Hypothalamus (tissue), 51 donors: ENCODE measurements around the gene IQSEC1.
A peak's percentile ranks its signal among the peaks of the same experiment; 100 is the strongest.

Experiments used
- DNase-seq, 51 donors: peaks; one replicate each; lab custom pipeline; 2025; lab: John Stamatoyannopoulos, UW

Gene IQSEC1

DNA sequence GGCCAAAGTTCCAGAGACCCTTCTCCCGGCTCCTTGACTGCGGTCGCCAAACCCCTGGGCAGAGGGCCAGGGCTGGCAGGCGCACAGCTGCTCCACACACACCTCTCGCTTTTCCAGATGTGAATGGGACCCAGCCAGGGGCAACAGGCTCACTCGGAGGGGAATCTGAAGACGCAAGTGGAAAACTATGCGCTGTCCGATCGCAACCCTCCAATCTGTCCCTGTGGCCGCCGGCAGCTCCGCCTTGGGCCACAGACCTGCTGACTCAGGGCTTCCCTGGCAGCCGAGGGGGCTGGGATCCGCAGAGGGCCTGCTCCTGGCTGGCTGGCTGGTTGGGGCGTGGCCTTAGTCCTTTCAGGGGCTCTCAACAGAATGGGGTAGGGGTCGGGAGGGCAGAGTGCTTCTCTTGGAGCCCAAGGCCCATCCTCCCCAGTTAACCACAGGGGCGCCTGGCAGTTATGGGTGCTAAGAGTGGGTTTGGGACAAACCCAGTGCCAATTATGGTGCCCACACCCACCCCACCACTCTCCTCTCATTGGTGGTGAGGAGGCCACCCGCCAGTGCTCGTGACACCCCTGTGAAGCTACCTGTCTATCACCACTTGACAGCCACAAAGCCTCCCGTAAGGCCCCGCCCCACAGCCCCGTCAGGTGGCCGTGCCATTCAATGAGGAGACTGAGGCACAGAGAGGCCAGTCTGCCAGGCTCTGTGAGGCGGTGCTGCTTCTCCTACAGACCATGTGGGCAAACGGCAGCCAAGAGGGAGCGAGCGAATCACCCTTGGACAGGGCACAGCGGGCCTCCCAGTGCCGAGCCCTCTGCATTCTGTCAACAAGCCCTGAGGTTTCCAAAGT is 53.8 kb downstream of the IQSEC1 start:
- peak in 23 of 51 donors; percentile 26 to 62 (median 46) for DNase-seq

DNA sequence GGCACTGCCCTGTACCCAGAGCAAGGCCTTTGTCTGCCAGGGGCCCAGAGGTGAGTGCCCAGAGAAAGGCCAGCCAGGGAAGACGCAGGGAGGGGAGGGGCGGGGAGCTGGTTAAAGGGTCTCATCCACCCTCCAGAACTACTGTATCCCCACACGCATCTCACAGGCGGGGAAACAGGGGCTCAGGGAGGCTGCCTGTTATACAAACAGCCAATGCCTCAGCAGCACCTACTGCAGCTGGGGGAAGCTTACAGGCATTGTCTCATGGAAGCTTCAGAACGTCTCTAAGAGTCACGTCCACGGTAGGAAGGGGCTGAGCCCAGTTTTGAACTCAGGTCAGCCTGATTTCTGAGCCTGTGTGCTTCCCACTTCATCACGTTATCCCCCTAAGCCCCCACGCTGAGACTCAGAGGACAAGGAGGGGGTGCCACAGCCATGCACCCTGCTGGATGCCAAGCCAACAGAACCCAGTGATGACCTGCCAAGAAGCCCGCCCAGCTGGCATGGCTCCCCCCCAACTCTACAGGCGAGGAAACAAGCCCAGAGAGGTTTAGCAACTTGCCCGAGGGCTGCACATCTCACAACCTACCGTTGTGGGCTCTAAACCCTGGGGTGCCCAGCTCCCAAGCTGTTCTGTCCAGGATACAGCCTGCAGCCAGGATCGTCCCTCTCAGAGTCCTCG is 54.5 kb downstream of the IQSEC1 start:
- DNase-seq: peak in 9 of 51 donors; percentile 26 to 59 (median 48)

DNA sequence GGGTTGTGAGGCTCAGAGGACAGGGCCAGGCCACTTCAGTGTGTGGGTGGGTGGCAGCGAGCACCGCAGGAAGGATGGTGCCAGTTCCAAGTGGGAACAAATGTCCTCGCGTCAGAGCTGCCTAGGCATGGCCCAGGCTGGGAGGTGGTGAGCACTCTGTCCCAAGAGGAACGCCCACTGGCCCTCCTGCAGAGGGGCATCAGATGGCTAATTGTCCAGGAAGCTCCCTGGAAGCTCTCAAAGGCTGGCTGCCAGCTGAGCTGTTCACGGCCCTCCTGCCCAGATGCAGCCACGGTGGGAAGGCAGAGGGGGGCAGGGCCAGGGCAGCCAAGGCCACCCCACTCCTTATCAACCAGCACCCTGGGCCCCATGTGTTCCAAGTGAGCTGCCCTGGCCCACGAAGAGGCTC is 55.2 kb downstream of the IQSEC1 start:
- peak in 5 of 51 donors; percentile 35 to 49 (median 43) for DNase-seq

DNA sequence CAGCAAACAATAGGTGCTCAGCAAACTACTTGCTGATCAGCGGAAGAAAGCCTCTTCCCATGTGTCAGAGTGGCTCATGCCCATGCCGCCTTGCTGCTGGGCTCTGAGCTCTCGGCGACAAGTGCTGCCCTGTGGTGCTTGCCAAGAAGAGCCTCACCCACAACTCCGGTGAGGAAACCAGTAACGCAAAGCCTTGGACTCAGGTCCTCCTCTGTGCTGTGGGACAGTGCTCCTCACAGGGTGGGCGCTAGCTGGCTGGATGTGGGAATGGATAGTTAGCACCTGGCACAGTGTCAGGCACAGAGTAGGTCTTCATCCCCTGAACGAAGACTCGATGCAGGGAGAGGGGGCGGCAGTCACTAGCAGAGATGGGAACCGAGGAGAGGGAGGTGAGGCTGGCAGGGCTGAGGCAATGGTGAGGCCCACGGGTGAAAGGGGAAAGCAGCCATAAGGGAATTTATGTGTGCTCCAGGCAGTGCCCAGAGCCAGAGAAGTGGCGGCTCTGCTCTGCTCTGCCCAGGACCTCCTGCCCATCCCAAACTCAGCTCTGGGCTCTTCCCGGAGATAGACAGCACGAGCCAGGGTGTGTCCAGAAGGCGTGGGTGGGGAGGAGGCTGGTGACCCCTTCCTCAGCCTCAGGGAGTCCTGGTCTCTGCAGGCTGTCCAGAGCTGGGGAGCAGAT is 55.7 kb downstream of the IQSEC1 start:
- no peak for DNase-seq

DNA sequence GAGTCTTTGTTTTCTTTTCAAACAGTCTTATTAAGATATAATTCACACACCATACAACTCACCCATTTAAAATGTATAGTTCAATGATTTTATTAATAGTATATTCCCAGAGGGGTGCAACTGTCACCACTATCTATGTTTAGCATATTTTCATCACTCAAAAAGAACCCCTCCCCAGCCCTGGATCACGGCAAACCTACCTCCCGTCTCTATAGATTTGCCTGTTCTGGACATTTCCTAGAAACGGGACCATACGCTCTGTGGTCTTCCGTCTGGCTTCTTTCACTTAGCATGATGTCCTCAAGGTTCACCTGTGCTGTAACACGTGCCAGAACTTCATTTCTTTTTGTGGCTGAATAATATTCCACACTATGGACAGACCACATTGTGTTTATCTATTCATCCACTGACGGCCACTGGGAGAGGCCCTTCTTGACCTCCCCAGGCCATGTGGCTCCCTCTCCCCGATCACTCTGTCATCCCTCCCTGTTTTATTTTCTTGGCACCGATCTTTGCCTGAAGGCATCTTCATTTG is 56.4 kb downstream of the IQSEC1 start:
- DNase-seq: no peak

DNA sequence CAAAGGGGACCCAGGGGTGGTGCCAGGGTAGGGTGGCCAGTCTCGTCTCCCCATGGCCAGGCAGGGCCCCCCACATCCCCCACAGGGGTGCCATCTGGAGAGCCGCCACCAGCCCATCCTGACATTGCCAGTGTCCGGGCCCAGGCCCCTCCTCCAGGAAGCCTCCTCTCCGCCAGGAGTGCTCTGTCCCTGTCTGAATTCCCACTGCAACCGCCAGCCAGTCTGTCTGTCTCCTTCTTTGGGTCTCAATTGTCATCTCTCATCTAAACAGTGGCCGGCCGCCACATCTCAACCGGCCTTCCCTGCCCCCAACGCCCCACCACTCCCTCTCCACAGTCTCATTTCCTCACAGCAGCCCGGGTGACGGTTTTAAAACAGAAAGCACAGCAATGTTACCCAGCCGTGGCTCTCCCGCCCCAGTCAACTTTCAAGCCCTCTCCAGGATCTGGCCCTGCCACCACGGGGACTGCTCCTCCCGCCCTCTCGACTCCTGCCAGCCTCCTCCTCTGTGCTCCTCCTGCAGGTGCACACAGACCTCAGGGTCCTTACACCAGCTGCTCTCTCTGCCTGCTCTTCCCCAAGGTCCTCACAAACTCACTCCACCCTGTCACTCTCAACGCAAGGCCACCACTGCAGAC is 57.0 kb downstream of the IQSEC1 start:
- DNase-seq: peak in 18 of 51 donors; percentile 13 to 57 (median 34)

DNA sequence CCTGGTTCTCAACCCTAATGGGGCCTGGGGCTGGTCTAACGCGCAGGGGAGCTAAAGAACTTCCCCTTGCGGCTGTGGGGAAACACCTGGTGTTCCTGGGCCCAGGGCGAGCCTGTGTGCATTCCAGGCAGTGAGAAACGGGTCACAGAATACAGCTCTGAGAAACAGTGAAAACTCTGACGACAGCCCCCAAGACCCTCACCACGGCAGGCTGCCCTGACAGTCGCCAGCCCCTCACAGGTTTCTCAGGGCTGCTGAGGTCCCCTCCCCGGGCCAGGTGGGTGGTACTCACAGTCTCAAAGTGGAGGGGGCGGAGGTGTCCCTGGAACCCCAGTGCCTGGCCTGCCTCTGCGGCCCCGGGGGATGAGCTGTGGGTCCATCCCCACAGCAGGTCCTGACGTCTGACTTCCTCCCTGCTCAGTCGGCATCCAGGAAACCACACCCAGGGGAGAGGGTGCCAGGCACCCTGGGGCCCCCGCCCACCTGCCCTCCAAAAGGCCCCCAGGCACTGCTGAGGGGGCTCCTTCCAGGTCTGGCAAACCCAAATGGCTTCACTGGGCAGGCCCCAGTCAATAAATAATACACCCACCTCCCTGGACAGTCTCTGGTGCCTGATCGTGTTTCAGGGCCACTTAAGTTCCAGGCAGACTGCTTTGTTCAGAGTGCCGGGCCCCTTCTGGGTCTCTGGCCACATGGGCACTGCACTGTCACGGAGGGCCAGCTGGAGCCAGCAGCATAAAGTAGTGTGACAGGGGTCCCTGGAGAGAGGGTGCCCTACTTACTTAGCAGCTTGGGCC is 57.7 kb downstream of the IQSEC1 start:
- DNase-seq: no peak

DNA sequence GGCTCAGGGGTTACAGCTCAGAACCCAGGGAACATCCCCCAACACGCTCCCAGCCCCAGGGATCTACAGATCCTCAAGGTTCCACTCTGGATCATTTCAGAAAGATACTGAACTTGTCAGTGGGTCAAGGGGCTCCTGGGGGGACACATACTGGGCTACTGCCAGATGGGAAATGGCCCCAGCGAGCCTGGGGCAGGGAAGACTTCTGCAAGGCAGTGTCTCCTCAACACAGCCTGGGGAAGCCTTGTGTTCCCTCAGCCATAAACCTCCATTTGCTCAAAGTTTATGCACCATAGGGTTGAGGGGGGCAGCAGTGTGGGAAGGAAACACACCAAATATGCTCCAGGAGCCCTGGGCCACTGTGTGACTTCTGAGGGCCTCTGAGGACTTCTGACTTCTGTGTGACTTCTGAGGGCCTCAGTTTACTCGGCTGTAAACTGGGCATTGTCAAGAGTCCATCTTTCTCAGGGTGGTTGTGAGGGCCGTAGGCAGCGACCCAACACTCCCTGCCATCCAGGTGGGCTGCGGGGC is 58.4 kb downstream of the IQSEC1 start:
- DNase-seq: no peak

DNA sequence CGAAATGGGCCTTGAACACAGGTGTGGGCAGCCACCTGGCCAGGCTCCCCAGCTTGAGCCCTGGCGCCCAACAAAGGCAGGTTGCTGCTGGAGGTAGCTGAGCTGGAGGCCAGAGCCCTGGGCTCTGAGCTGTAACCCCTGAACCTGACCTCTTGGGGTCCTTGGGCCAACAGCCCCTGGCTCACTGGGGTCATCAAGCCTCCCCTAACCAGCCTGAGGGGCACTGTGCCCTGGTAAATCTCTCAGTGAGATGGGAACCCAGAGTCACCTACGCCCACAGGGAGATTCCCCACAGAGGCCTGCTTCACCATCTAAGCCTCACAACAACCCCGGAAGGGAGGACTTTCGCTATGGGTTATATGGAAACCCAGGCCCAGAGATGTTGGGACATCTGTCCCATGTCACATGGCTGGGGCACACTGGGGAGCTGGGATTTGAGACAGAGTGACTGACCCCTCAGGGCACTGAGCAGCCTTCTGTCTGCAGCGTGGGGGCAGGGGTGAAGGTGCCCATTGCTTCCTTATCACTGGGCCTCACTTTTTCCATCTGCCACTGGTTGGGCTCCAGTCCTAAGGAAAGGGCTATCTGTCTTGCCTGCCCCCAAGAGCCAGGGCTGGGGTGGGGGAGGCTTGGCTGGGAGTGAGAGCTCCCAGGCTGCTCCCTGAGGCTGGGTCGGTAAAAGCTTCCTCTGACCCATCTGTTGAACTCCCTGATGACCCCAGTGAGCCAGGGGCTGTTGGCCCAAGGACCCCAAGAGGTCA is 59.1 kb downstream of the IQSEC1 start:
- no peak for DNase-seq

DNA sequence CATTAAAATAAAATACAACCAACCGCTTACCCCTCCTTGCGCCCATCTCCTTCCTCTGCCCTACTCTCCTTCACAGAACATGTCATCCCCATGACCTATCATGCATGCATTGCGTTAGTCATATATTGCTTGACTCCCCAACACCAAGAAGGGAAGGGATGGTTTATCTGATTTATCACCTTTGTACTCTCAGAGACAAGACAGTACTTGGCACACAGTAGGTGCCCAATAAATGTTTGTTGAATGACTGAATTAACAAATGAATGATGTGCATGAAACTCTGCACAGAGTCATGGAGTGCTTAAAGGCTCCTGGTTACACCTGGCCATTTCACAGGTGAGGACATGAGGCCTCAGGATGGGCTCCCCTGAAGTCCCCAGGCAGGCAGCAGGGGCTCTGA is 59.7 kb downstream of the IQSEC1 start:
- DNase-seq: no peak

DNA sequence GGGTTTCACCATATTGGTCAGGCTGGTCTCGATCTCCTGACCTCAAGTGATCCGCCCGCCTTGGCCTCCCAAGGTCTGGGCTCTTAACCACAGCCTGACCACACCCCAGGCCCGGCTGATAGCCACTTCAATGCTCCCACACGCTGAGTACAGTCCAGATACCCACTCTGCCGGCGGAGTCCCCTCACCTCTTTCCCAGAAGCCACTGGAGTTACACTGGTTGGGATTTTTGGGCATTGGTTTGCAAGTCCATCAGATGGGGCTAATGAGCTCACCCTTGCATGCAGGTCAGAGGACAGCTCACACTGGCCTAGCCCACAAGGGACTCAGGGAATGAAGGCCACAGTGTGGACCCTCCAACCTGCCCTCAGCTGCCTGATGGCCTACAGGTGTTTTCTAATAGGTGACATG is 60.1 kb downstream of the IQSEC1 start:
- no peak for DNase-seq

DNA sequence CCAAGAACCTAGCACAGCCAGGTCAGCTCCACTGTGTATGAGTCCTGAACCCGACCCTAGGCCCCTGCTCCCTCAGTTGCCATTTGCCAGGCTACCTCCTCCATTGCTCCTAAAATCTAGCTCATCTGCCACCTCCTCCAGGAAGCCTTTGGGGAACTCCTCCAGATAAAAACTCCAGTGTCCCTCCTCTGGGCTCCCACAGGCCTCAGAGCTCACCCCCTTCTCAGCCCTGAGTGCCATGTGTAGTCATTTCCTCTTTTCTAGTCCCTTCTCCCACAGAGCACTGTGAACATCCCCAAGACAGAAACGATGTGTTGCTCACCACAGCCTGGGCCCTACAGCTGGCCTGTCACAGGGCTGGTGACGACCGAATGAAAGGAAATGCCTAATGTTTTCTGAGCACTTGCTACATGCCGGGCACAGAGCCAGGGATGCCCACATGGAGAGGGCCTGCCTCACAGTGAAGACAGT is 61.0 kb downstream of the IQSEC1 start:
- peak in 21 of 51 donors; percentile 25 to 76 (median 36) for DNase-seq

DNA sequence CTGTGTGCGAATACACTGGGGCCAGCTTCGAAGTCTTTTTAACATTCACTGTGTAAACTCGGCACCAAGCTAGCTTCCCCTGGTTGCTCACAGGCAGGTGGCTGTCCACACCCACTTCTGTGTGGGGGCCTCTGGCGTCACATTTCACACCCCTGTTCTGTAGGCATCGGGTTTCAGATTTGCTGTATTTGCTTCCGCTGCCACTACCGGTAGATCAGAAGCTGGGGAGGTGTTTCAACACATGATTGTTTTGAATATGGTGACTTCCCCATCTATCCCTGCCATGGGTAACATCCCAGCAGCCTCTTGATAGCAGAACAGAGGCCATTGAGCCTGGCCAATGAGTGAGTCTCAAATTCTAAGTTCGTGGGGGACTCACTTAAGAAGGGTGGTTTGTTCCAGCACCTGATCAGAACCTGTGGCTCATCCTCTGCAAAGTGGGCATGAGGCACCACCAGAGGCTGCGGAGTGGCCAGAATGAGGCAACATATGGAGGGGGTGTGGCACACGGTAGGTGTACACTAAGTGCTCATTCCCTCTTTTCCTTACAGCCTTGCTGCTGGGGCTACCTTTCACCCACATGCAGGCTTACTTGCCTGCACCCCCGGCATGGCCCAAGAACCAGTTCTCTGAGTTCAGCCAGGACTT is 61.5 kb downstream of the IQSEC1 start:
- peak in 4 of 51 donors; percentile 12 to 68 (median 34) for DNase-seq

DNA sequence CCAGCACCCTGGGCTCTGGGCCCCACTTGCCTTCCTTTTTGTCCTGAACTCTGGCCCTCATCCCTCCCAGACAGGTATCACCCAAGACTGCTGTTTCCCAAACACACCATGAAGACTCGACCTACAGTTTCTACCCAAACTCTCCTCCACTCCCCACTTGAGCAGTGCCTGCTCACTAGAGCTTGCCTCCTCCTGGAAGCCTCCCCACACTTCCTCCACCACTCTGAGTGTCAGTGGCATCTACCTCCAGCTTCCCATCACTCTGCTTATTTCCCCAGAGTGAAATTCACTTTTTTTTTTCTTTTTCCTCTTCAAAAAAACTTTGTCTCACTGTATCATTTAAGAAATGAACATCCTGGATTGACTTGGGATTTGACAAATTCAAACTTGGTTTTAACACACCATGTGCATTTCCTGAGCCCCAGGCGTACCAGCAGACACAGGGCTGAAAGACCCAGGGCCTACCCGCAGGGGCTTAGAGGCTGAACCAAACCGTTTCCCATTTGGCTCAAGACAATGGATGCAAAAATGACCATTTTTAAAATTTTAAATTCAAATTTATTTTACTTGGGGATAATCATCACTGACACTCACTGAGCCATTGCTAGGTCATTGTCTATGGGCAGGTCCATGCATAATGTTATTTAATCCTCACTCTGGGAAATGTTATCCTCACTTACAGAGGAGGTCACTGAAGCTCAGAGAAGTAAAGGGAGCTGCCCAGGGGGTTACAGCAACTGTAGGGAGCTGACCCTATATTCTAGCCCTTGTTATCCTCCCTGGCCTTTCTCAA is 62.3 kb downstream of the IQSEC1 start:
- DNase-seq: no peak

DNA sequence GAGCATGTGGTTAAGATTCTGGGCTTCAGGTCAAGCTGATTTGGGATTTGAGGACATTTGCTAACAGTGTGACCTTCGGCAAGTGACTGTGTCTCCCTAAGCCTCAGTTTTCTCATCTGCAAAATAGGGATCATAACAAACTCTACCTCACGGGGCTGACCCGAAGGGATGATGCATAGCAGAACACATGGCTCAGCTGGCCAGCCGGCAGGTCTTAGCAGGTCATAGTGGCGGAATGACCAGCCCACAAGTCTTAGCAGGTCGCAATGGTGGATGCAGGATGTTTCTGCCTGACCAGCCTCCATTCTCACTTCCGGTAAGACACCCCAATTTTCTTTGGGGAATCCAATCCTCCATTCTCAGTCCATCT is 63.3 kb downstream of the IQSEC1 start:
- no peak for DNase-seq

DNA sequence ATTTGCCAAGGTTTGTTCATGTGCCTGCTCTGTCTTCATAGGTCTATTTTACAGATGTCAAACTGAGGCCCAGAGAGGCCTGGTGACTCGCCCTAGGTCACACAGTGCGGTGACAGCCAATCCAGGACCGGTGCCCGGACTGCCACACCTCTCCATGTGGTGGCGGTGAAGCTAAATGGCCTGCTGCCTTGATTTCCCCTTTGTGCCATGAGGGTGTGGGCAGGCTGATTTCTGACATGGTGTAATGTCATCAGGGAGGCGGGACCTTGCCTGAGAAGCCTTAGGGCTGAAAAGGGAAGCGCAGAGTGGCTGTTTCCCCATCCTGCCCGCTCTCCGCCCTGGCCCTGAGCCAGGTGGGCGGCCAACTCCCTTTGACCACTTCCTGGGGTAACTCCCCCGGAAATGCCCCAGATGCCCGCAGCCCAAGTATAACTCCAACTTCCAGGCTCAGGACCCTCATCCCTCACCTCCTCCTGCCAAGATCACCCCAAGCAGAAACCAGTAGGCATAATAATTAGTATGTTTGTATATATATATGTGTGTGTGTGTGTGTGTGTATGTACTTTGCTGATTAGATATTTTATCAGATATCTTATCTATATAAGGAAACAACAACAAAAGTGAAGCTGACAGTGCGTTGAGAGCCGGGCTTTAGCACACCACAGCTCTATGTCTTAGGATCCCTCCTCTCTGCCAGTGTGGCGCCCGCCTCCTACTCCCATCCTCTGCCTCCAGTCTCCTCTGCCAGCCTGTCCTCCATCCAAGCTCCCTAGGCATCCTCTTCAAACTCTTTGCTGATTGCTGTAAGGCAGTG is 63.9 kb downstream of the IQSEC1 start:
- peak in 15 of 51 donors; percentile 13 to 49 (median 31) for DNase-seq
